ENCODE results near the gene DAB2IP.

The DAB2IP gene

GRCh38 chr9:121750715-121751623 lies 99.5 kb downstream of the DAB2IP start:
- no peaks in the 10 kb centered on the region for H3K27me3 ChIP-seq (ENCODE audit: low read length)
- H3K9me3 ChIP-seq (ENCODE audit: insufficient read depth, low read length) = no peaks in the 10 kb centered on the region
- no peak for TF ChIP-seq EZH2phosphoT487 (conservative IDR thresholded peaks at IDR 0.05; ENCODE audit: low read length)
- TF ChIP-seq, protein P1, sequence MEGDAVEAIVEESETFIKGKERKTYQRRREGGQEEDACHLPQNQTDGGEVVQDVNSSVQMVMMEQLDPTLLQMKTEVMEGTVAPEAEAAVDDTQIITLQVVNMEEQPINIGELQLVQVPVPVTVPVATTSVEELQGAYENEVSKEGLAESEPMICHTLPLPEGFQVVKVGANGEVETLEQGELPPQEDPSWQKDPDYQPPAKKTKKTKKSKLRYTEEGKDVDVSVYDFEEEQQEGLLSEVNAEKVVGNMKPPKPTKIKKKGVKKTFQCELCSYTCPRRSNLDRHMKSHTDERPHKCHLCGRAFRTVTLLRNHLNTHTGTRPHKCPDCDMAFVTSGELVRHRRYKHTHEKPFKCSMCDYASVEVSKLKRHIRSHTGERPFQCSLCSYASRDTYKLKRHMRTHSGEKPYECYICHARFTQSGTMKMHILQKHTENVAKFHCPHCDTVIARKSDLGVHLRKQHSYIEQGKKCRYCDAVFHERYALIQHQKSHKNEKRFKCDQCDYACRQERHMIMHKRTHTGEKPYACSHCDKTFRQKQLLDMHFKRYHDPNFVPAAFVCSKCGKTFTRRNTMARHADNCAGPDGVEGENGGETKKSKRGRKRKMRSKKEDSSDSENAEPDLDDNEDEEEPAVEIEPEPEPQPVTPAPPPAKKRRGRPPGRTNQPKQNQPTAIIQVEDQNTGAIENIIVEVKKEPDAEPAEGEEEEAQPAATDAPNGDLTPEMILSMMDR (IDR thresholded peaks at IDR 0.05; ENCODE audit: insufficient read depth, low read length, poor library complexity, severe bottlenecking) = no peak
- no peaks in the 10 kb centered on the region for H4K20me1 ChIP-seq (ENCODE audit: low read depth, low read length)
- no peaks in the 10 kb centered on the region for H3F3A ChIP-seq (ENCODE audit: insufficient read depth)
- no peak overlapping the region for H3K9ac ChIP-seq (ENCODE audit: low read length)
- no peak overlapping the region for H2AFZ ChIP-seq (ENCODE audit: low read depth, low read length, severe bottlenecking)
- no peak overlapping the region for H3K4me3 ChIP-seq (ENCODE audit: insufficient read depth, low read length, poor library complexity, severe bottlenecking)
- no peaks in the 10 kb centered on the region for H3K79me2 ChIP-seq (ENCODE audit: insufficient read depth, low read length)
- no peaks in the 10 kb centered on the region for H3K36me3 ChIP-seq (ENCODE audit: low read length)
- H3K27ac ChIP-seq (ENCODE audit: low read depth, low read length) = no peak overlapping the region
- no peak overlapping the region for H3K4me2 ChIP-seq (ENCODE audit: low read depth, low read length, poor library complexity, severe bottlenecking)
- no peaks in the 10 kb centered on the region for H3K9me2 ChIP-seq (replicated peaks; ENCODE audit: insufficient read depth, low read length)

- no peak for TF ChIP-seq EZH2phosphoT487 (conservative IDR thresholded peaks at IDR 0.05; ENCODE audit: low read length)
- TF ChIP-seq, protein P1 (IDR thresholded peaks at IDR 0.05; ENCODE audit: insufficient read depth, low read length, poor library complexity, severe bottlenecking) = no peak
- H3K27ac ChIP-seq (ENCODE audit: low read depth, low read length) = no peak overlapping the region
- no peaks in the 10 kb centered on the region for H3K9me2 ChIP-seq (replicated peaks; ENCODE audit: insufficient read depth, low read length)
- no peaks in the 10 kb centered on the region for H3K36me3 ChIP-seq (ENCODE audit: low read length)
- H3K27me3 ChIP-seq (ENCODE audit: low read length) = no peaks in the 10 kb centered on the region
- no peaks in the 10 kb centered on the region for H3K9me3 ChIP-seq (ENCODE audit: insufficient read depth, low read length)
- no peaks in the 10 kb centered on the region for H4K20me1 ChIP-seq (ENCODE audit: low read depth, low read length)
- H3K4me3 ChIP-seq (ENCODE audit: insufficient read depth, low read length, poor library complexity, severe bottlenecking) = no peak overlapping the region
- H2AFZ ChIP-seq (ENCODE audit: low read depth, low read length, severe bottlenecking) = no peak overlapping the region
- H3K9ac ChIP-seq (ENCODE audit: low read length) = no peak overlapping the region
- no peaks in the 10 kb centered on the region for H3K79me2 ChIP-seq (ENCODE audit: insufficient read depth, low read length)
- no peaks in the 10 kb centered on the region for H3F3A ChIP-seq (ENCODE audit: insufficient read depth)
- no peak overlapping the region for H3K4me2 ChIP-seq (ENCODE audit: low read depth, low read length, poor library complexity, severe bottlenecking)
Measured at GRCh38 chr9:121751686-121752445, 100.4 kb downstream of the DAB2IP start.

- H3K9me2 ChIP-seq (replicated peaks; ENCODE audit: insufficient read depth, low read length) = no peaks in the 10 kb centered on the region
- no peaks in the 10 kb centered on the region for H3K27me3 ChIP-seq (ENCODE audit: low read length)
- no peak overlapping the region for H3K27ac ChIP-seq (ENCODE audit: low read depth, low read length)
- H3F3A ChIP-seq (ENCODE audit: insufficient read depth) = no peaks in the 10 kb centered on the region
- H3K9ac ChIP-seq (ENCODE audit: low read length) = no peak overlapping the region
- H3K4me2 ChIP-seq (ENCODE audit: low read depth, low read length, poor library complexity, severe bottlenecking) = no peak overlapping the region
- H3K9me3 ChIP-seq (ENCODE audit: insufficient read depth, low read length) = no peaks in the 10 kb centered on the region
- H4K20me1 ChIP-seq (ENCODE audit: low read depth, low read length) = no peaks in the 10 kb centered on the region
- H3K4me3 ChIP-seq (ENCODE audit: insufficient read depth, low read length, poor library complexity, severe bottlenecking) = no peak overlapping the region
- H3K79me2 ChIP-seq (ENCODE audit: insufficient read depth, low read length) = no peaks in the 10 kb centered on the region
- TF ChIP-seq, protein P1 (IDR thresholded peaks at IDR 0.05; ENCODE audit: insufficient read depth, low read length, poor library complexity, severe bottlenecking) = no peak
- no peak for TF ChIP-seq EZH2phosphoT487 (conservative IDR thresholded peaks at IDR 0.05; ENCODE audit: low read length)
- no peaks in the 10 kb centered on the region for H3K36me3 ChIP-seq (ENCODE audit: low read length)
- H2AFZ ChIP-seq (ENCODE audit: low read depth, low read length, severe bottlenecking) = no peak overlapping the region
Measured at GRCh38 chr9:121752929-121753328, 101.5 kb downstream of the DAB2IP start.
